ENCODE results near the gene TMC8.

GRCh38 chr17:78095035-78095434 is 35.5 kb upstream of the TMC8 start:
- TF ChIP-seq CTCF (IDR thresholded peaks at IDR 0.05) (no peak), POLR2A (IDR thresholded peaks at IDR 0.05) (no peak)
